GM12864 (cell line): ENCODE results near the gene PDPK1.
A peak's percentile ranks its signal among the peaks of the same experiment; 100 is the strongest.

Source experiments
- DNase-seq: peaks from one replicate; pipeline ENCODE4 v3.0.0-alpha.2; 2011; ENCODE audit warnings: low read depth
- H3K4me3 ChIP-seq: 2 replicates; pipeline ENCODE4 v1.5.1; 2011; ENCODE audit warnings: mild to moderate bottlenecking, low read depth, low read length, control low read depth
- TF ChIP-seq, protein P1 (sequence below): IDR thresholded peaks from 2 replicates; pipeline ENCODE4 v1.5.1; 2011; ENCODE audit warnings: low read depth, mild to moderate bottlenecking, moderate library complexity, low read length, control low read depth, inconsistent platforms; ENCODE audit errors: missing control alignments

PDPK1 gene

DNA sequence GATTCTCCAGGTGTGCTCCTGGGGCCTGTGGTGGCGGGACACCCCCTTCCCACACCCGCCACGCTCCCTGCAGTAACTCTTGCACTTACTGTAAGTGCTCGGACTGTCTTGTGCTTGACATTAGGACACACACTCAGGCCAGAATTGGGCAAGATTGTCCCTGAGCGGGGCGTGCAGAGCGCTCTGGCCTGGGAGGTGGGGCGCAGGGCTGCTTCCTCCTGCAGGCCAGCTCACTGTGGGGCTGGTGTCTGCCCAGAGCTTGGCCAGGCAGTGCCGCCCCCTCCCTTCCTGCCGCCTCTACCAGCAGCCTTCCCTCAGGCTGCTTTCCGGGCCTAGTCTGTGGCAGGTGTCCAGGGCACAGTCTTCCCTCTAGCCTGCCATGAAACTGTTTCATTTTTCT is 30.2 kb upstream of the PDPK1 start:
- TF ChIP-seq, protein P1, sequence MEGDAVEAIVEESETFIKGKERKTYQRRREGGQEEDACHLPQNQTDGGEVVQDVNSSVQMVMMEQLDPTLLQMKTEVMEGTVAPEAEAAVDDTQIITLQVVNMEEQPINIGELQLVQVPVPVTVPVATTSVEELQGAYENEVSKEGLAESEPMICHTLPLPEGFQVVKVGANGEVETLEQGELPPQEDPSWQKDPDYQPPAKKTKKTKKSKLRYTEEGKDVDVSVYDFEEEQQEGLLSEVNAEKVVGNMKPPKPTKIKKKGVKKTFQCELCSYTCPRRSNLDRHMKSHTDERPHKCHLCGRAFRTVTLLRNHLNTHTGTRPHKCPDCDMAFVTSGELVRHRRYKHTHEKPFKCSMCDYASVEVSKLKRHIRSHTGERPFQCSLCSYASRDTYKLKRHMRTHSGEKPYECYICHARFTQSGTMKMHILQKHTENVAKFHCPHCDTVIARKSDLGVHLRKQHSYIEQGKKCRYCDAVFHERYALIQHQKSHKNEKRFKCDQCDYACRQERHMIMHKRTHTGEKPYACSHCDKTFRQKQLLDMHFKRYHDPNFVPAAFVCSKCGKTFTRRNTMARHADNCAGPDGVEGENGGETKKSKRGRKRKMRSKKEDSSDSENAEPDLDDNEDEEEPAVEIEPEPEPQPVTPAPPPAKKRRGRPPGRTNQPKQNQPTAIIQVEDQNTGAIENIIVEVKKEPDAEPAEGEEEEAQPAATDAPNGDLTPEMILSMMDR: no peak
- DNase-seq: no peak
- H3K4me3 ChIP-seq: no peak overlapping the region

DNA sequence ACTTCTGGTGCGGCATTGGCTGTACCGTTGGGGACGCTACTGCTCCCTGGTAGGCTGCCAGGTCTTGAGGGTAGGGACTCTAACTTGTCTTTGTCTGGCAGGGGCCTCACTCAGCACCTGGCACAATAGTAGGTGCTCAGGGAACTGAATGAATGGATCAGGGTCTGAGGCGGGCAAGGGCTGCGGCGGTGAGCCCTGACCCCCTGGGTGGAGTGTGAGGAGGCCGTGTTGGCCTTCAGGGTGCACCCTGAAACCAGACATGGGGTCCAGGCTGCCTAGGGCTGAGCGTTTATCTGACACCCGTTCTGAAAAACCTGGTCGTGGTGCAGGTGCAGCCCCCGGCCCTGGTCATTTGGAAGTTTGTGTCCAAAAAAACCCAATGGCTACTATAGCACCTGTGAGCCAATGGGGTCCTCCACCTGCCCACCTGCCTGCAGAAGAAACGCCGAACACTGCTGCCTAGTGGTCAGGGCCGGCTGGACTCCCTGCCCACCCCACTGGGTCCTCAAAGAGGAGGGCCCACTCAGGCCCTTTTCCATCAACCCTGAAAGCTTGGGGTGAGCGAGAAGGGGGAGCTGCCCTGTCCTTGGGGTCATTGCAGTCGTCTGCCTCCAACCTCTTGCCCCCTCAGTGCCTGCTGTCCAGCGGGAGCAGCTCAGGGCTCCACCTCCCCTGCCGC is 29.0 kb upstream of the PDPK1 start:
- no peak overlapping the region for H3K4me3 ChIP-seq
- TF ChIP-seq, protein P1: no peak
- DNase-seq: no peak

DNA sequence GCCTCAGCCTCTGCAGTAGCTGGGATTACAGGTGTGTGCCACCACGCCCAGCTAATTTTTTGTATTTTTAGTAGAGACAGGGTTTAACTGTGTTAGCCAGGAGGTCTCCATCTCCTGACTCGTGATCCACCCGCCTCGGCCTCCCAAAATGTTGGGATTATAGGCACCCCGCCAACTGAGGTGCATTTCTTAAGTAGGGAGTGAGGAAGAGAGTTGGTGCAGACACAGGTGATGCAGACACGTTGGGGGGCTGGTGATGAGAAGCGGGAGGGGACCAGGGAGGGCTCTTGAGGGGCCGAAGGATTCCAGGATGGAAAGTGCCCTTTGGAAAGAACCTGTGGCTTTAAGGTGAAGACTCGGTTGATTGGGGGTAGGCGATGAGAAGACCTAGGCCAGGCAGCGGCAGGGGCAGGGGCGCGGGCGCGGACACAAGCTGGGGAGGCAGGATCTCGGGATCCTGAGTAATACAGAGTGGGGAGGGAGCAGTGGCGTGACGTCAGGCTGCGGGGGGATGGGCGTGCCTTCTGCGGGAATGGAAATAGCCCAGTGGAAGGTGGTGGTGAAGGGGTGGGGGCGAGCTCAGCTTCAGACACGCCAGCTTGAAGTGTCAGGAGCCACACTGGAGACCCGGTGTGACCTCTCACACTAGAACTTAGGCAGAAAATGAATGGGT is 26.6 kb upstream of the PDPK1 start:
- no peak overlapping the region for H3K4me3 ChIP-seq
- TF ChIP-seq, protein P1: no peak
- no peak for DNase-seq

DNA sequence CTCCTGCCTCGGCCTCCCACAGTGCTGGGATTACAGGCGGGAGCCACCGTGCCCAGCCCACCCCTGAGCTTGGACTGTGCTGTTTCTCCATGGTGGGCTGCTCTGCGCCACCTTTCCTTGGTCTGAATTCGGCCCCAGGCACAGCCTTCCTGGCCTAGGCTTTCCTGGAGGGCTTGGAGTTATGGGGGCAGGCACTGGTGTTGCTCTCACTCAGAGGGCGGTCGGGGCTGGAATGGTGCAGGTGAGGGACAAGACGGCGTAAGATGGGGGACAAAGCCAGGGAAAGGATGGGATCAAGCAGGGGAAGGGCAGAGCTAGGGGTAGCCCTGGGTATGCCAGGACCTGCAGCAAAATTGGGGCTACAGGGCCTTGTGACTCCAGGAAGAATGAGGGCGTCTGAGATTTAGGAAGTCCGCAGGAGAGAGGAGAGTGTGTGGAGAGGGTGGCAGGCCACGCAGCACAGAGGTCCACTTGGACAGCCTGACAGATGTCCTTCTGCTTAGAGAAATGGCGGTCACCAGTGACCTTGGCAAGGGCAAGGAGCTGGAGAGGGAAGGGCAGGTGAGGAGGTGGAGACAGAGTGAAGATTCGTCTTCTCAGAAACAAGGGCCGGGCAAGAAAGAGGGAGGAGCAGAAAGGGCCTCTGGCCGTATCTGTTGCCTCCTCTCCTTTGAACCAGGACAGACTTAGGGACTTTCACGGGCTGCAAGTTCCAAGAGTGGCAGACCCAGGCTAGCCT is 25.7 kb upstream of the PDPK1 start:
- DNase-seq: no peak
- H3K4me3 ChIP-seq: no peak overlapping the region
- TF ChIP-seq, protein P1: no peak

GRCh38 chr16:2512735-2513404 is 25.0 kb upstream of the PDPK1 start:
- no peak for DNase-seq
- H3K4me3 ChIP-seq: peak overlapping the region; percentile 60
- TF ChIP-seq, protein P1: peak; percentile 32

DNA sequence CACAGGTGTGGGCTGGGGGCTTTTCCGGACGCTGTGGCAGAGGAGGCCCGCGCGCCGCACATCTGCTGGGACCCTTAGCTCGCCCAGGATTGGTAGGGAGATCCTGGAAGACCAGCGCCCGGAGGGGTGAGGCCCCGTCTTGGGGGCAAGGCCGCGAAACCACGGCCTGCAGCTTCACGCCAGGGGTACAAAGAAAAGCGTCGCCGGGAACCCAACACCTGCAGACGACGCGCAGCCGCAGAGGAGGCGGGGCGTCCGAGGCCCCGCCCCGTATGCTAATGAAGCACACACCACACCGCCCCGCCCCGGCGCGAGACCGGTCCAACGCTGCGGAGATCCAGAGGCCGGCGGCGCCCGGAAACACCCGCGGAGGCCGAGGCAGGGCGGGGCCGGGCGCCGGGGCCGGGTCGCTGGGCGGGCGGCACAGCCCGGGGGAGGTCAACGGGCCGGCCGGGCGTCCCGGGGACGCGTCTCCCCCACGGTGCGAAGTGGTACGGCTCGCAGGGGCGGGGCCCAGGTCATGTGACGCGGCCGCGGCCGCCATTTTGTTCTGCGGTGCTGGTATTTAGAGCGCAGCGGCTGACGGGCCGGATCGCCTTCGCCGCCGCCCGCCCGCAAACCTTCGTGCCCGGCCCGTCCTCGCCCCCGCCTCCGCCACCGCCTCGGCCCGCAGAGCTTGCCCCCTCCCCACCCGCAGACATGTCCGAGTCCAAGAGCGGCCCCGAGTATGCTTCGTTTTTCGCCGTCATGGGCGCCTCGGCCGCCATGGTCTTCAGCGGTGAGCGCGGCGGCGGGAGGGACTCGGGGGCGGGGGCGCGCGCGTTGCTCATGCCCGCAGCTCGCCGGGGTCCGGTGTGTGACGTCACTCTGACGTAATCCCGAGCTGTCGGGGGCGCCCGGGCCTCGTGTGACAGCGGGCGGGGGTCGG is 24.2 kb upstream of the PDPK1 start, which contains the start of gene ATP6V0C:
Gene ATP6V0C, plus strand, starts transcription at position 548 of the 928 bp plus-strand sequence. Its CDS starts 152 bp downstream, at position 700.
- H3K4me3 ChIP-seq: peak within 1 kb of the TSS; percentile 60
- DNase-seq: peak; percentile 67
- TF ChIP-seq, protein P1: no peak
